DOHH2 (cell line): ENCODE results near the gene LRP10.

Experiments
- EZH2phosphoT487 ChIP-seq: fragments of 200-600 bp; sonication (generic); IDR thresholded peaks from 2 replicates; pipeline ENCODE4 v1.6.1; 2017; ENCODE audit warnings: borderline replicate concordance, mild to moderate bottlenecking, antibody characterized with exemption, low read length, moderate library complexity, mixed read lengths
- TF ChIP-seq, protein P1 (sequence below): fragments of 200-600 bp; sonication (generic); IDR thresholded peaks from one replicate; pipeline ENCODE4 v1.5.1; 2014; ENCODE audit warnings: antibody characterized with exemption, mild to moderate bottlenecking, low read depth, low read length; ENCODE audit not compliant: poor library complexity, severe bottlenecking

DNA sequence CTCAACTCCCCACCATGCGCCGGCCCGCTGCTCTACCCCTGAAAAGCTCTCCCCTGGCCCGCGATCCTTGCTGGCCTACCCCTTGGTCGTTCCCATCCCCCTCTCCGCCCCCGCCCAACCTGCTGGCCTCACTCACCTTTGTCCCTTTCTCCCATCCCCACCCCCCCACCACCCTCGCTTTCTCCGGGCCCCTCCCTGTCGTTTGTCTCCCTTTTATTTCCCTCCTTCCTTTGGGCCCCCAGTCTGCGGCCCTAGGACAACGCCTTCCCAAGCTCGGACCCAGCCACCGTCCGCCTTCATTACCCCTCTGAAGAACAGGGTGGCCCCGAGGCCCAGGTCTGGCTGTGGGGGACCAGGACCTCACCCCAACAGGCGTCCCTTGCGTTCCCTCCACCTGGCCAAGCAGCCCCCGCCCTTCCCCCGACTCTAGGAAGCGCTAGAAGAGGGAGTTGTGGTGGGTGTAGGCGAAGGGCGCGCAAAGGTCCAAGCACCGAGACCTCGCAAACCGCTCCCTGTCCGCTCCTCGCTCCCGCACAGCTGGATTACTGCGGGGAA lies 49.4 kb upstream of the LRP10 start:
- TF ChIP-seq, protein P1, sequence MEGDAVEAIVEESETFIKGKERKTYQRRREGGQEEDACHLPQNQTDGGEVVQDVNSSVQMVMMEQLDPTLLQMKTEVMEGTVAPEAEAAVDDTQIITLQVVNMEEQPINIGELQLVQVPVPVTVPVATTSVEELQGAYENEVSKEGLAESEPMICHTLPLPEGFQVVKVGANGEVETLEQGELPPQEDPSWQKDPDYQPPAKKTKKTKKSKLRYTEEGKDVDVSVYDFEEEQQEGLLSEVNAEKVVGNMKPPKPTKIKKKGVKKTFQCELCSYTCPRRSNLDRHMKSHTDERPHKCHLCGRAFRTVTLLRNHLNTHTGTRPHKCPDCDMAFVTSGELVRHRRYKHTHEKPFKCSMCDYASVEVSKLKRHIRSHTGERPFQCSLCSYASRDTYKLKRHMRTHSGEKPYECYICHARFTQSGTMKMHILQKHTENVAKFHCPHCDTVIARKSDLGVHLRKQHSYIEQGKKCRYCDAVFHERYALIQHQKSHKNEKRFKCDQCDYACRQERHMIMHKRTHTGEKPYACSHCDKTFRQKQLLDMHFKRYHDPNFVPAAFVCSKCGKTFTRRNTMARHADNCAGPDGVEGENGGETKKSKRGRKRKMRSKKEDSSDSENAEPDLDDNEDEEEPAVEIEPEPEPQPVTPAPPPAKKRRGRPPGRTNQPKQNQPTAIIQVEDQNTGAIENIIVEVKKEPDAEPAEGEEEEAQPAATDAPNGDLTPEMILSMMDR = no peak
- no peak for TF ChIP-seq EZH2phosphoT487
